ENCODE results near the gene VWA7.
A peak's percentile ranks its signal among the peaks of the same experiment; 100 is the strongest.

Gene VWA7

GRCh38 chr6:31728767-31729514, 48.2 kb downstream of the VWA7 start, which contains the start of gene DDAH2:
Gene DDAH2, minus strand, starts transcription at chr6:31729299. Its CDS starts 138 bp downstream, at chr6:31729161.
- Histone ChIP-seq H3K4me3 (ENCODE audit: low read length) (peak within 1 kb of the TSS; percentile 71), H3K27ac (ENCODE audit: low read length) (no peak within 1 kb of the TSS), H3K4me1 (ENCODE audit: control insufficient read depth, insufficient read depth, low read length) (peaks cover 2% of the 10 kb centered on the region; the same call in 1 of the 2 replicates), H3K9me3 (ENCODE audit: control insufficient read depth, insufficient read depth, low read length) (no peaks in the 10 kb centered on the region), H3K36me3 (ENCODE audit: control insufficient read depth, insufficient read depth, low read length) (peaks cover 17% of the 10 kb centered on the region; the same call in 1 of the 2 replicates), H3K27me3 (ENCODE audit: control insufficient read depth, insufficient read depth, low read length) (no peaks in the 10 kb centered on the region)
- DNase-seq (ENCODE audit: low read depth, low spot score) = no peak
- no CpG with 5 or more reads among the region's 36 CpGs for WGBS (ENCODE audit: insufficient coverage, insufficient read length)

- Histone ChIP-seq H3K27ac (ENCODE audit: low read length) (no peak overlapping the region), H3K4me1 (ENCODE audit: control insufficient read depth, insufficient read depth, low read length) (peaks cover 2% of the 10 kb centered on the region; the same call in 1 of the 2 replicates)
Measured at GRCh38 chr6:31727717-31728671, 49.1 kb downstream of the VWA7 start.

GRCh38 chr6:31727034-31727716, 50.0 kb downstream of the VWA7 start:
- Histone ChIP-seq H3K4me3 (ENCODE audit: low read length) (no peak overlapping the region), H3K9me3 (ENCODE audit: control insufficient read depth, insufficient read depth, low read length) (no peaks in the 10 kb centered on the region), H3K36me3 (ENCODE audit: control insufficient read depth, insufficient read depth, low read length) (peaks cover 13% of the 10 kb centered on the region; the same call in 1 of the 2 replicates), H3K27ac (ENCODE audit: low read length) (no peak overlapping the region), H3K4me1 (ENCODE audit: control insufficient read depth, insufficient read depth, low read length) (peaks cover 2% of the 10 kb centered on the region; the same call in 1 of the 2 replicates), H3K27me3 (ENCODE audit: control insufficient read depth, insufficient read depth, low read length) (no peaks in the 10 kb centered on the region)
- DNase-seq (ENCODE audit: low read depth, low spot score) = no peak
- no CpG with 5 or more reads among the region's 7 CpGs for WGBS (ENCODE audit: insufficient coverage, insufficient read length)

More at GRCh38 chr6:31727717-31728671, 49.1 kb downstream of the VWA7 start:
- DNase-seq (ENCODE audit: low read depth, low spot score) = no peak
- Histone ChIP-seq H3K27me3 (ENCODE audit: control insufficient read depth, insufficient read depth, low read length) (no peaks in the 10 kb centered on the region), H3K36me3 (ENCODE audit: control insufficient read depth, insufficient read depth, low read length) (peaks cover 13% of the 10 kb centered on the region; the same call in 1 of the 2 replicates), H3K4me3 (ENCODE audit: low read length) (no peak overlapping the region), H3K9me3 (ENCODE audit: control insufficient read depth, insufficient read depth, low read length) (no peaks in the 10 kb centered on the region)
- whole genome bisulfite sequencing (ENCODE audit: insufficient coverage, insufficient read length) = no CpG with 5 or more reads among the region's 41 CpGs

GRCh38 chr6:31725502-31726350, 51.4 kb downstream of the VWA7 start:
- no peaks in the 10 kb centered on the region for H3K9me3 ChIP-seq (ENCODE audit: control insufficient read depth, insufficient read depth, low read length)
- peaks cover 2% of the 10 kb centered on the region; the same call in 1 of the 2 replicates for H3K4me1 ChIP-seq (ENCODE audit: control insufficient read depth, insufficient read depth, low read length)
- DNase-seq (ENCODE audit: low read depth, low spot score) = no peak
- whole genome bisulfite sequencing (ENCODE audit: insufficient coverage, insufficient read length) = no CpG with 5 or more reads among the region's 12 CpGs
- H3K36me3 ChIP-seq (ENCODE audit: control insufficient read depth, insufficient read depth, low read length) = peaks cover 6% of the 10 kb centered on the region; the same call in 1 of the 2 replicates
- H3K4me3 ChIP-seq (ENCODE audit: low read length) = no peak overlapping the region
- no peak overlapping the region for H3K27ac ChIP-seq (ENCODE audit: low read length)
- no peaks in the 10 kb centered on the region for H3K27me3 ChIP-seq (ENCODE audit: control insufficient read depth, insufficient read depth, low read length)

- no CpG with 5 or more reads among the region's 25 CpGs for WGBS (ENCODE audit: insufficient coverage, insufficient read length)
- peaks cover 2% of the 10 kb centered on the region; the same call in 1 of the 2 replicates for H3K4me1 ChIP-seq (ENCODE audit: control insufficient read depth, insufficient read depth, low read length)
- no peaks in the 10 kb centered on the region for H3K27me3 ChIP-seq (ENCODE audit: control insufficient read depth, insufficient read depth, low read length)
- H3K4me3 ChIP-seq (ENCODE audit: low read length) = no peak overlapping the region
- no peak for DNase-seq (ENCODE audit: low read depth, low spot score)
- peaks cover 6% of the 10 kb centered on the region; the same call in 1 of the 2 replicates for H3K36me3 ChIP-seq (ENCODE audit: control insufficient read depth, insufficient read depth, low read length)
- no peaks in the 10 kb centered on the region for H3K9me3 ChIP-seq (ENCODE audit: control insufficient read depth, insufficient read depth, low read length)
- H3K27ac ChIP-seq (ENCODE audit: low read length) = no peak overlapping the region
Measured at GRCh38 chr6:31723980-31724691, 53.0 kb downstream of the VWA7 start.

- Histone ChIP-seq H3K4me3 (ENCODE audit: low read length) (no peak within 1 kb of the TSS), H3K4me1 (ENCODE audit: control insufficient read depth, insufficient read depth, low read length) (peaks cover 4% of the 10 kb centered on the region; the same call in 1 of the 2 replicates), H3K27me3 (ENCODE audit: control insufficient read depth, insufficient read depth, low read length) (no peaks in the 10 kb centered on the region), H3K9me3 (ENCODE audit: control insufficient read depth, insufficient read depth, low read length) (no peaks in the 10 kb centered on the region), H3K36me3 (ENCODE audit: control insufficient read depth, insufficient read depth, low read length) (peaks cover 6% of the 10 kb centered on the region; the same call in 1 of the 2 replicates), H3K27ac (ENCODE audit: low read length) (no peak within 1 kb of the TSS)
- DNase-seq (ENCODE audit: low read depth, low spot score) = no peak
- no CpG with 5 or more reads among the region's 46 CpGs for WGBS (ENCODE audit: insufficient coverage, insufficient read length)
Measured at GRCh38 chr6:31723245-31723979, 53.7 kb downstream of the VWA7 start, which contains the start of gene MPIG6B. Gene MPIG6B, plus strand, starts transcription at chr6:31723373. Its CDS starts 11 bp downstream, at chr6:31723384.

DNA sequence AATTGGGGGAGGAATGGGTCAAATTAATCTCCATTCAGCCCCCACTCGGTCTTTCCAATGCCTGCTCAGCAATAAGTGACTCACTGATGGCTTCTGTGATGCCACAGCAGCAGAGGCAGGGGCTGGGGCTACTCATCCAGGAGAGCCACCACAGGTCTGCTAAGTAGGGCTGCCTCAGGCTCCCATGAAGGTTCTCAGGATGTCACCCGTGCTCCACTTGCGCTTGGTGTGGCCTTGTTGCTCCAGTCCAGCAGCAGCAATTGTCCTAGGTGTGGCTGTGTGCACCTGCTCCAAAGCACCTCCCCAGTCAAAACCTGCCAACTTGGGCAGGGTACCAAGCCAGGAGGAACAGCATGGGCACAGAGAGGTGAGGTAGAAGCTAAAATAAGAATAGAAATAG, 55.0 kb downstream of the VWA7 start:
- no CpG with 5 or more reads among the region's 3 CpGs for WGBS (ENCODE audit: insufficient coverage, insufficient read length)

GRCh38 chr6:31721351-31722020, 55.6 kb downstream of the VWA7 start, which contains the start of gene LY6G6C:
Gene LY6G6C, minus strand, starts transcription at chr6:31721746. Its CDS starts 67 bp downstream, at chr6:31721679.
- Histone ChIP-seq H3K4me3 (ENCODE audit: low read length) (no peak within 1 kb of the TSS), H3K27ac (ENCODE audit: low read length) (no peak within 1 kb of the TSS), H3K36me3 (ENCODE audit: control insufficient read depth, insufficient read depth, low read length) (peaks cover 2% of the 10 kb centered on the region; the same call in 1 of the 2 replicates), H3K27me3 (ENCODE audit: control insufficient read depth, insufficient read depth, low read length) (no peaks in the 10 kb centered on the region), H3K9me3 (ENCODE audit: control insufficient read depth, insufficient read depth, low read length) (no peaks in the 10 kb centered on the region), H3K4me1 (ENCODE audit: control insufficient read depth, insufficient read depth, low read length) (peaks cover 10% of the 10 kb centered on the region; the same call in 1 of the 2 replicates)
- no peak for DNase-seq (ENCODE audit: low read depth, low spot score)
- no CpG with 5 or more reads among the region's 4 CpGs for WGBS (ENCODE audit: insufficient coverage, insufficient read length)

More for the DNA sequence above, 55.0 kb downstream of the VWA7 start:
- Histone ChIP-seq H3K36me3 (ENCODE audit: control insufficient read depth, insufficient read depth, low read length) (peaks cover 2% of the 10 kb centered on the region; the same call in 1 of the 2 replicates), H3K4me1 (ENCODE audit: control insufficient read depth, insufficient read depth, low read length) (peaks cover 10% of the 10 kb centered on the region; the same call in 1 of the 2 replicates), H3K9me3 (ENCODE audit: control insufficient read depth, insufficient read depth, low read length) (no peaks in the 10 kb centered on the region), H3K27me3 (ENCODE audit: control insufficient read depth, insufficient read depth, low read length) (no peaks in the 10 kb centered on the region), H3K27ac (ENCODE audit: low read length) (no peak overlapping the region), H3K4me3 (ENCODE audit: low read length) (no peak overlapping the region)
- no peak for DNase-seq (ENCODE audit: low read depth, low spot score)
